HFFc6 (cell line): Measurements from ENCODE around the gene GDPD5. TPM values are rescaled to one million over a fixed set of nuclear protein-coding genes. Genes with fewer than 3 reads are reported as not detected.

Source experiments
- DNase-seq: peaks from one replicate; pipeline ENCODE4 v3.0.0-alpha.2; 2018
- H3K27ac Mint-ChIP-seq: 2 replicates; pipeline ENCODE4 v1.8.0; 2020; ENCODE audit warnings: mild to moderate bottlenecking, mixed read lengths
- H3K27me3 Mint-ChIP-seq: 2 replicates; pipeline ENCODE4 v1.8.0; 2021; ENCODE audit warnings: mild to moderate bottlenecking, moderate library complexity, mixed read lengths; ENCODE audit not compliant: insufficient read depth
- H3K36me3 Mint-ChIP-seq: 2 replicates; pipeline ENCODE4 v1.8.0; 2021; ENCODE audit warnings: low read depth, mixed read lengths
- H3K4me1 Mint-ChIP-seq: 2 replicates; pipeline ENCODE4 v1.8.0; 2020; ENCODE audit warnings: low read depth, mixed read lengths
- H3K4me3 Mint-ChIP-seq: 2 replicates; pipeline ENCODE4 v1.8.0; 2020; ENCODE audit warnings: mild to moderate bottlenecking, moderate library complexity, mixed read lengths
- H3K9me3 Mint-ChIP-seq: 2 replicates; pipeline ENCODE4 v1.8.0; 2020; ENCODE audit warnings: mild to moderate bottlenecking, mixed read lengths
- CTCF ChIP-seq: fragments of 200-600 bp; sonication (generic); IDR thresholded peaks from 2 replicates; pipeline ENCODE4 v1.5.0; 2021; ENCODE audit warnings: antibody characterized with exemption, mild to moderate bottlenecking
- total RNA-seq, 6 experiments: library from RNA; stranded (reverse); fragmentation: NEBNext Ultra II Directional; extraction: Animal tissue kit (Norgen Biotek cat#: 25700); gene quantifications; 2 replicates in 1 of 6; 3 replicates in 5 of 6; pipeline ENCODE4 v1.2.3, GENCODE V29; 2021

Gene GDPD5
- total RNA-seq, 6 experiments from 2014 or later = 2.5 to 5.7 (median 4.2) TPM

- Mint-ChIP-seq H3K36me3 (peaks cover 24% of the 10 kb centered on the region), H3K4me3 (no peak overlapping the region), H3K27ac (peak overlapping the region; percentile 40; the same call in 1 of the 2 replicates), H3K4me1 (peaks cover 31% of the 10 kb centered on the region), H3K27me3 (peaks cover 2% of the 10 kb centered on the region; the same call in 1 of the 2 replicates), H3K9me3 (no peaks in the 10 kb centered on the region)
- no peak for TF ChIP-seq CTCF
- DNase-seq = no peak
These were observed 116.9 kb downstream of the GDPD5 start for GRCh38 chr11:75408957-75409219.

- H3K27ac Mint-ChIP-seq = peak overlapping the region; percentile 40
- H3K4me3 Mint-ChIP-seq = no peak overlapping the region
- peaks cover 4% of the 10 kb centered on the region; the same call in 1 of the 2 replicates for H3K27me3 Mint-ChIP-seq
- no peaks in the 10 kb centered on the region for H3K9me3 Mint-ChIP-seq
- peak; percentile 13 for DNase-seq
- H3K4me1 Mint-ChIP-seq = peaks cover 56% of the 10 kb centered on the region
- no peak for TF ChIP-seq CTCF
- H3K36me3 Mint-ChIP-seq = peaks cover 50% of the 10 kb centered on the region
These were observed 119.4 kb downstream of the GDPD5 start for GRCh38 chr11:75406338-75406777.

- peak overlapping the region; percentile 32; the same call in 1 of the 2 replicates for H3K4me3 Mint-ChIP-seq
- peak overlapping the region; percentile 61 for H3K27ac Mint-ChIP-seq
- no peak for DNase-seq
- H3K36me3 Mint-ChIP-seq = peaks cover 68% of the 10 kb centered on the region
- TF ChIP-seq CTCF = no peak
- peaks cover 9% of the 10 kb centered on the region for H3K27me3 Mint-ChIP-seq
- peaks cover 66% of the 10 kb centered on the region for H3K4me1 Mint-ChIP-seq
- no peaks in the 10 kb centered on the region for H3K9me3 Mint-ChIP-seq
These were observed 121.6 kb downstream of the GDPD5 start for GRCh38 chr11:75403983-75404658.

GRCh38 chr11:75403037-75403436 lies 122.7 kb downstream of the GDPD5 start:
- H3K27ac Mint-ChIP-seq = peak overlapping the region; percentile 60
- DNase-seq = no peak
- no peak for TF ChIP-seq CTCF
- H3K27me3 Mint-ChIP-seq = peaks cover 9% of the 10 kb centered on the region
- no peaks in the 10 kb centered on the region for H3K9me3 Mint-ChIP-seq
- peak overlapping the region; percentile 96 for H3K4me3 Mint-ChIP-seq
- peaks cover 66% of the 10 kb centered on the region for H3K36me3 Mint-ChIP-seq
- H3K4me1 Mint-ChIP-seq = peaks cover 67% of the 10 kb centered on the region

- Mint-ChIP-seq H3K27me3 (peaks cover 7% of the 10 kb centered on the region), H3K36me3 (peaks cover 61% of the 10 kb centered on the region), H3K4me3 (peak overlapping the region; percentile 96), H3K4me1 (peaks cover 61% of the 10 kb centered on the region), H3K9me3 (no peaks in the 10 kb centered on the region), H3K27ac (peak overlapping the region; percentile 60)
- DNase-seq = no peak
- TF ChIP-seq CTCF = no peak; the same call in 1 of the 2 replicates
These were observed 123.6 kb downstream of the GDPD5 start for GRCh38 chr11:75402002-75402773.
